BLaER1 (cell line): Measurements from ENCODE around the gene TNNI3.

Source experiments
- H3K27ac ChIP-seq: shearing (Covaris generic); formaldehyde crosslinking; 2 replicates; pipeline ENCODE4 v1.8.1; 2022
- H3K27me3 ChIP-seq: shearing (Covaris generic); formaldehyde crosslinking; 2 replicates; pipeline ENCODE4 v1.8.1; 2022
- H3K36me3 ChIP-seq: shearing (Covaris generic); formaldehyde crosslinking; 2 replicates; pipeline ENCODE4 v1.8.1; 2022
- H3K4me1 ChIP-seq: shearing (Covaris generic); formaldehyde crosslinking; 2 replicates; pipeline ENCODE4 v1.8.1; 2022
- H3K4me2 ChIP-seq: shearing (Covaris generic); formaldehyde crosslinking; 2 replicates; pipeline ENCODE4 v1.8.1; 2022
- H3K4me3 ChIP-seq: shearing (Covaris generic); formaldehyde crosslinking; 2 replicates; pipeline ENCODE4 v1.8.1; 2022
- H3K9ac ChIP-seq: shearing (Covaris generic); formaldehyde crosslinking; 2 replicates; pipeline ENCODE4 v1.8.1; 2022
- H3K9me3 ChIP-seq: shearing (Covaris generic); formaldehyde crosslinking; 2 replicates; pipeline ENCODE4 v1.8.1; 2022
- H4K20me1 ChIP-seq: shearing (Covaris generic); formaldehyde crosslinking; 2 replicates; pipeline ENCODE4 v1.8.1; 2022
- Cebpa-rat ChIP-seq: shearing (Covaris generic); IDR thresholded peaks from 2 replicates; pipeline ENCODE4 v1.8.1; 2022

The TNNI3 gene

GRCh38 chr19:55149078-55150003 lies 8.2 kb downstream of the TNNI3 start, which contains the start of gene TNNT1:
Gene TNNT1 (minus strand): TSS chr19:55149206. CDS start chr19:55147157, 2,049 bp downstream.
- no peaks in the 10 kb centered on the region for H3K9me3 ChIP-seq
- peaks cover 66% of the 10 kb centered on the region for H3K4me1 ChIP-seq
- no peak for TF ChIP-seq Cebpa-rat
- no peak within 1 kb of the TSS for H3K4me3 ChIP-seq
- no peak within 1 kb of the TSS for H3K27ac ChIP-seq
- H3K4me2 ChIP-seq = peak within 1 kb of the TSS; percentile 37
- H3K36me3 ChIP-seq = 0 out of 2 replicates have a peak, but pooled peaks cover 7% of the 10 kb centered on the region
- no peaks in the 10 kb centered on the region for H3K27me3 ChIP-seq
- no peaks in the 10 kb centered on the region for H4K20me1 ChIP-seq
- H3K9ac ChIP-seq = no peak within 1 kb of the TSS

- Histone ChIP-seq H3K9ac (no peak overlapping the region), H3K27me3 (peaks cover 9% of the 10 kb centered on the region; the same call in 1 of the 2 replicates), H3K4me3 (no peak overlapping the region)
Measured at GRCh38 chr19:55147545-55148251, 9.8 kb downstream of the TNNI3 start.

GRCh38 chr19:55146705-55147273 lies 10.7 kb downstream of the TNNI3 start:
- peak overlapping the region; percentile 9; the same call in 1 of the 2 replicates for H3K27ac ChIP-seq
- peaks cover 9% of the 10 kb centered on the region; the same call in 1 of the 2 replicates for H3K27me3 ChIP-seq
- no peak for TF ChIP-seq Cebpa-rat
- H4K20me1 ChIP-seq = no peaks in the 10 kb centered on the region
- peak overlapping the region; percentile 71 for H3K4me2 ChIP-seq
- H3K9ac ChIP-seq = peak overlapping the region; percentile 63
- H3K4me3 ChIP-seq = peak overlapping the region; percentile 69
- 0 out of 2 replicates have a peak, but pooled peaks cover 7% of the 10 kb centered on the region for H3K36me3 ChIP-seq
- peaks cover 42% of the 10 kb centered on the region for H3K4me1 ChIP-seq
- no peaks in the 10 kb centered on the region for H3K9me3 ChIP-seq

More at GRCh38 chr19:55147545-55148251, 9.8 kb downstream of the TNNI3 start:
- H4K20me1 ChIP-seq = no peaks in the 10 kb centered on the region
- H3K4me2 ChIP-seq = peak overlapping the region; percentile 29
- TF ChIP-seq Cebpa-rat = no peak
- H3K9me3 ChIP-seq = no peaks in the 10 kb centered on the region
- H3K27ac ChIP-seq = no peak overlapping the region
- peaks cover 49% of the 10 kb centered on the region for H3K4me1 ChIP-seq
- H3K36me3 ChIP-seq = 0 out of 2 replicates have a peak, but pooled peaks cover 10% of the 10 kb centered on the region

GRCh38 chr19:55146078-55146704 lies 11.3 kb downstream of the TNNI3 start:
- peak overlapping the region; percentile 69 for H3K4me3 ChIP-seq
- no peak for TF ChIP-seq Cebpa-rat
- H3K36me3 ChIP-seq = 0 out of 2 replicates have a peak, but pooled peaks cover 4% of the 10 kb centered on the region
- H3K4me1 ChIP-seq = peaks cover 43% of the 10 kb centered on the region
- peak overlapping the region; percentile 71 for H3K4me2 ChIP-seq
- H3K27ac ChIP-seq = no peak overlapping the region
- peaks cover 9% of the 10 kb centered on the region; the same call in 1 of the 2 replicates for H3K27me3 ChIP-seq
- no peaks in the 10 kb centered on the region for H4K20me1 ChIP-seq
- no peaks in the 10 kb centered on the region for H3K9me3 ChIP-seq
- H3K9ac ChIP-seq = peak overlapping the region; percentile 63

- Histone ChIP-seq H3K27ac (peak overlapping the region; percentile 15; the same call in 1 of the 2 replicates), H3K9me3 (no peaks in the 10 kb centered on the region), H3K36me3 (0 out of 2 replicates have a peak, but pooled peaks cover 4% of the 10 kb centered on the region), H3K4me1 (peaks cover 43% of the 10 kb centered on the region), H3K4me2 (peak overlapping the region; percentile 71), H4K20me1 (no peaks in the 10 kb centered on the region), H3K9ac (no peak overlapping the region), H3K4me3 (peak overlapping the region; percentile 69; the same call in 1 of the 2 replicates), H3K27me3 (peaks cover 9% of the 10 kb centered on the region; the same call in 1 of the 2 replicates)
- no peak for TF ChIP-seq Cebpa-rat
Measured at GRCh38 chr19:55145232-55145631, 12.3 kb downstream of the TNNI3 start.

GRCh38 chr19:55141696-55142095 lies 15.8 kb downstream of the TNNI3 start:
- Histone ChIP-seq H3K9me3 (no peaks in the 10 kb centered on the region), H3K4me3 (no peak overlapping the region), H3K4me2 (peak overlapping the region; percentile 17), H3K9ac (no peak overlapping the region), H3K4me1 (peaks cover 23% of the 10 kb centered on the region), H4K20me1 (no peaks in the 10 kb centered on the region), H3K27ac (no peak overlapping the region), H3K27me3 (peaks cover 9% of the 10 kb centered on the region; the same call in 1 of the 2 replicates), H3K36me3 (0 out of 2 replicates have a peak, but pooled peaks cover 4% of the 10 kb centered on the region)
- no peak for TF ChIP-seq Cebpa-rat

- H3K4me1 ChIP-seq = peaks cover 45% of the 10 kb centered on the region
- H3K27ac ChIP-seq = no peak overlapping the region
- no peak overlapping the region for H3K4me2 ChIP-seq
- H3K4me3 ChIP-seq = no peak overlapping the region
- H3K9me3 ChIP-seq = no peaks in the 10 kb centered on the region
- TF ChIP-seq Cebpa-rat = no peak
- H4K20me1 ChIP-seq = no peaks in the 10 kb centered on the region
- peaks cover 2% of the 10 kb centered on the region; the same call in 1 of the 2 replicates for H3K27me3 ChIP-seq
- no peak overlapping the region for H3K9ac ChIP-seq
- H3K36me3 ChIP-seq = no peaks in the 10 kb centered on the region
Measured at GRCh38 chr19:55137915-55138314, 19.6 kb downstream of the TNNI3 start.

GRCh38 chr19:55136399-55137102 lies 21.0 kb downstream of the TNNI3 start:
- no peaks in the 10 kb centered on the region for H4K20me1 ChIP-seq
- peaks cover 48% of the 10 kb centered on the region for H3K4me1 ChIP-seq
- H3K27ac ChIP-seq = no peak overlapping the region
- no peaks in the 10 kb centered on the region for H3K36me3 ChIP-seq
- H3K4me3 ChIP-seq = no peak overlapping the region
- no peak for TF ChIP-seq Cebpa-rat
- H3K27me3 ChIP-seq = no peaks in the 10 kb centered on the region
- H3K4me2 ChIP-seq = peak overlapping the region; percentile 56; the same call in 1 of the 2 replicates
- no peaks in the 10 kb centered on the region for H3K9me3 ChIP-seq
- no peak overlapping the region for H3K9ac ChIP-seq
